GM18526 (cell line): ENCODE data around the gene RAMACL.

Source experiments
- POLR2A ChIP-seq: IDR thresholded peaks from 3 replicates; pipeline ENCODE4 v1.6.1; 2011; ENCODE audit not compliant: insufficient read length; ENCODE audit errors: extremely low read depth

Gene RAMACL

GRCh38 chr6:166605752-166606151 lies 19.3 kb upstream of the RAMACL start:
- TF ChIP-seq POLR2A = no peak

- TF ChIP-seq POLR2A = no peak
These were observed 18.4 kb upstream of the RAMACL start for GRCh38 chr6:166604911-166605310.

GRCh38 chr6:166604328-166604727 lies 17.9 kb upstream of the RAMACL start:
- TF ChIP-seq POLR2A = no peak

- TF ChIP-seq POLR2A = no peak
These were observed 16.7 kb upstream of the RAMACL start for GRCh38 chr6:166603043-166603690.

GRCh38 chr6:166601956-166602355 lies 15.5 kb upstream of the RAMACL start:
- TF ChIP-seq POLR2A = no peak

- no peak for TF ChIP-seq POLR2A
These were observed 14.5 kb upstream of the RAMACL start for GRCh38 chr6:166600931-166601330.

GRCh38 chr6:166599205-166599604 lies 12.7 kb upstream of the RAMACL start:
- TF ChIP-seq POLR2A = no peak

GRCh38 chr6:166598441-166599138 lies 12.1 kb upstream of the RAMACL start:
- no peak for TF ChIP-seq POLR2A

GRCh38 chr6:166597711-166598440 lies 11.4 kb upstream of the RAMACL start:
- TF ChIP-seq POLR2A = no peak

GRCh38 chr6:166596776-166597507 lies 10.5 kb upstream of the RAMACL start:
- no peak for TF ChIP-seq POLR2A

- TF ChIP-seq POLR2A = no peak
These were observed 9.5 kb upstream of the RAMACL start for GRCh38 chr6:166595949-166596348.

- TF ChIP-seq POLR2A = no peak
These were observed 8.7 kb upstream of the RAMACL start for GRCh38 chr6:166595061-166595780.

- no peak for TF ChIP-seq POLR2A
These were observed 6.3 kb upstream of the RAMACL start for GRCh38 chr6:166592821-166593220.

- no peak for TF ChIP-seq POLR2A
These were observed 5.6 kb upstream of the RAMACL start for GRCh38 chr6:166591961-166592520.
